Neutrophil (primary cell): ENCODE results near the gene PROS1.
A peak's percentile ranks its signal among the peaks of the same experiment; 100 is the strongest.

Experiments used
- H3K27ac ChIP-seq: fragments of 200-600 bp; sonication (generic); 2 replicates; pipeline ENCODE4 v1.5.1; 2016; ENCODE audit warnings: mild to moderate bottlenecking, moderate library complexity
- H3K27me3 ChIP-seq: fragments of 200-600 bp; sonication (generic); 2 replicates; pipeline ENCODE4 v1.6.0; 2016; ENCODE audit warnings: mild to moderate bottlenecking
- H3K36me3 ChIP-seq: fragments of 200-600 bp; sonication (generic); 2 replicates; pipeline ENCODE4 v1.5.1; 2017
- H3K4me1 ChIP-seq, 2 experiments: fragments of 200-600 bp in 1 of 2; sonication (generic) in 1 of 2; 1 replicate in 1 of 2; 2 replicates in 1 of 2; pipeline versions ENCODE4 v1.5.1 to v1.6.1; 2013 to 2016; ENCODE audit warnings: low read depth in 1 of 2, low read length in 1 of 2, mild to moderate bottlenecking in 1 of 2, moderate library complexity in 1 of 2; ENCODE audit not compliant: control insufficient read depth in 1 of 2, insufficient read depth in 1 of 2
- H3K4me3 ChIP-seq, 2 experiments: fragments of 200-600 bp in 1 of 2; sonication (generic) in 1 of 2; 1 replicate in 1 of 2; 2 replicates in 1 of 2; pipeline ENCODE4 v1.5.1; 2013 to 2016; ENCODE audit warnings: low read depth in 1 of 2, low read length in 1 of 2, mild to moderate bottlenecking in 1 of 2, moderate library complexity in 1 of 2
- H3K9me3 ChIP-seq: fragments of 200-600 bp; sonication (generic); 2 replicates; pipeline ENCODE4 v1.5.1; 2016
- CTCF ChIP-seq: fragments of 200-600 bp; sonication (generic); IDR thresholded peaks from 2 replicates; pipeline ENCODE4 v1.5.1; 2016; ENCODE audit warnings: antibody characterized with exemption

PROS1 gene

GRCh38 chr3:94011233-94011711, 37.6 kb upstream of the PROS1 start:
- Histone ChIP-seq H3K27ac (no peak overlapping the region), H3K4me1 (no peaks in the 10 kb centered on the region), H3K9me3 (no peaks in the 10 kb centered on the region), H3K27me3 (no peaks in the 10 kb centered on the region), H3K36me3 (no peaks in the 10 kb centered on the region), H3K4me3 (no peak overlapping the region)
- no peak for TF ChIP-seq CTCF

GRCh38 chr3:94009608-94010007, 35.9 kb upstream of the PROS1 start:
- Histone ChIP-seq H3K36me3 (no peaks in the 10 kb centered on the region), H3K4me3 (no peak overlapping the region), H3K27me3 (no peaks in the 10 kb centered on the region), H3K9me3 (no peaks in the 10 kb centered on the region), H3K4me1 (no peaks in the 10 kb centered on the region), H3K27ac (no peak overlapping the region)
- TF ChIP-seq CTCF: no peak

GRCh38 chr3:94008253-94008652, 34.6 kb upstream of the PROS1 start:
- no peak for TF ChIP-seq CTCF
- no peak overlapping the region for H3K4me3 ChIP-seq
- peaks cover 0 to 4% of the 10 kb centered on the region in 2 experiments for H3K4me1 ChIP-seq
- no peaks in the 10 kb centered on the region for H3K36me3 ChIP-seq
- no peak overlapping the region for H3K27ac ChIP-seq
- H3K27me3 ChIP-seq: no peaks in the 10 kb centered on the region
- H3K9me3 ChIP-seq: no peaks in the 10 kb centered on the region

GRCh38 chr3:94004301-94004910, 30.7 kb upstream of the PROS1 start:
- peak; percentile 38 for TF ChIP-seq CTCF
- Histone ChIP-seq H3K9me3 (no peaks in the 10 kb centered on the region), H3K27me3 (no peaks in the 10 kb centered on the region), H3K4me1 (peaks cover 0 to 4% of the 10 kb centered on the region in 2 experiments), H3K36me3 (no peaks in the 10 kb centered on the region), H3K4me3 (no peak overlapping the region), H3K27ac (no peak overlapping the region)

GRCh38 chr3:94001827-94002495, 28.3 kb upstream of the PROS1 start:
- Histone ChIP-seq H3K27ac (no peak overlapping the region), H3K4me3 (no peak overlapping the region), H3K27me3 (no peaks in the 10 kb centered on the region), H3K36me3 (no peaks in the 10 kb centered on the region), H3K4me1 (peaks cover 0 to 4% of the 10 kb centered on the region in 2 experiments), H3K9me3 (no peaks in the 10 kb centered on the region)
- TF ChIP-seq CTCF: no peak
